CD1c-positive myeloid dendritic cell (primary cell): Measurements from ENCODE around the gene LIPT2.

Experiments used
- DNase-seq: peaks from one replicate; pipeline ENCODE4 v3.0.0-alpha.2; 2016; ENCODE audit errors: extremely low spot score

LIPT2 gene

DNA sequence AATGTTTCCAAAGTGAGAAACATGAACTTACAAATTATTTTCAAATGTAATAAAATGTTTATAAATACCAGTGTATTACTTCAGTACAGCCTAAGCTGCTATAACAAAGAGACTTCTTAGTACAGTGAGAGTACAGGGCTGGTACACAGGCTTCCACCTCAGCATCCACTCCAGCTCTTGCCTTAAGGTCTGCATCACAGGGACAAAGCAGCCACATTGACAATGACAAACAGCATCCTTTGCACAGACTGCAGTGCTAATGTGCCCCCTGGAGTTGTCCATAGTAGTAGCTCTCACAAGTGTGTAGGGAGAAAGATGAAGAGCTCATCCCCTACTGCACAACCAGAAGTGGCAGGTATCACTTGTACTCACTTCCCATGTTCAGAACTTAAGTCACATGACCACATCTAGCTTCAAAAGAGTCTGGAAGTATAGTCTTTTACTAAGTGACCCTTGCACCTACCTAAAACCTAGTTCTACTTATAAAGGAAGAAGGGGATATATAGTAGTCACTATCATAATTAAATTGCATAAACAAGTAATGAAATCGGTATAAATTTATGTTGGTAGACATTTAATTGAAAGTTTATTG lies 10.7 kb upstream of the LIPT2 start:
- no peak for DNase-seq

GRCh38 chr11:74494916-74495315 lies 1.4 kb upstream of the LIPT2 start:
- DNase-seq: no peak

GRCh38 chr11:74493791-74494630 lies 487 bp upstream of the LIPT2 start:
- no peak for DNase-seq

DNA sequence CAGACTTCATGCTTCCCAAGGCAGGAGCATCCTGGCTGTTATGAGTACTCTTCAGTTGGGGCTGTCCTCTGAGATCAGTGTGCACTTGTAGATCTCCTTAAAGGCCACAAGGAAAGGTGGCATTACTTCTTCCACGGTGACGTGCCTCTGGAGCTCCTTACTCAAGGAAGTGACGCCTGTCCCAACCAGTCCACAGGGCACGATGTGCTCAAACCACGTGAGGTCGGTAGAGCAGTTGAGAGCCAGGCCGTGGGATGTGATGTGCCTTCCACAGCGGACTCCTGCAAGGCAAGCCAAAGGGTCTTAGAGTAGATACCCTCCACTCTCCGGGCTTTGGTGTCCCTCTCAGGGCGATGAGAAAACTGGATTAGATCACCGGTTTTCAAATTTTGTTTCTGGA lies 1.4 kb downstream of the LIPT2 start:
- DNase-seq: no peak

GRCh38 chr11:74490941-74491340 lies 2.6 kb downstream of the LIPT2 start:
- no peak for DNase-seq

DNA sequence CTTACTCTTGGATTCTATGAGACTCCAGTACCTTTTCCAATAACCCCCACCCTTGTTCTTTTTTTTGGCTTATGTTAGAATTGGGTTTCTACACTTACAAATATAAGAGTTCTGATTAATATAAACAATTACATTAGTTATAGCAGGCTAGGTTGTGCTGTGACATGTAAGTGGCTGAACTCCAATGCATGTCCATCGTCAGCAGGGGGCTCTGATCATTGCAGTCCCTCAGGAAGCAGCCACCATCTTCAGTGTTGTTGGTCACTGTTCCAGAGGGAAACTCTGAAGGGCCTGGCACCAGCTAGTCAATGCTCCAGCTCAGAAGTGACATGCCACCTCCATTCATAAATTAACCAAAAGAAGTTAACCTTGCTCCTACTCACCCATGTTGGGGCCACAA lies 5.6 kb downstream of the LIPT2 start:
- DNase-seq: no peak

- no peak for DNase-seq
Observed at GRCh38 chr11:74485868-74486267, 7.7 kb downstream of the LIPT2 start.

DNA sequence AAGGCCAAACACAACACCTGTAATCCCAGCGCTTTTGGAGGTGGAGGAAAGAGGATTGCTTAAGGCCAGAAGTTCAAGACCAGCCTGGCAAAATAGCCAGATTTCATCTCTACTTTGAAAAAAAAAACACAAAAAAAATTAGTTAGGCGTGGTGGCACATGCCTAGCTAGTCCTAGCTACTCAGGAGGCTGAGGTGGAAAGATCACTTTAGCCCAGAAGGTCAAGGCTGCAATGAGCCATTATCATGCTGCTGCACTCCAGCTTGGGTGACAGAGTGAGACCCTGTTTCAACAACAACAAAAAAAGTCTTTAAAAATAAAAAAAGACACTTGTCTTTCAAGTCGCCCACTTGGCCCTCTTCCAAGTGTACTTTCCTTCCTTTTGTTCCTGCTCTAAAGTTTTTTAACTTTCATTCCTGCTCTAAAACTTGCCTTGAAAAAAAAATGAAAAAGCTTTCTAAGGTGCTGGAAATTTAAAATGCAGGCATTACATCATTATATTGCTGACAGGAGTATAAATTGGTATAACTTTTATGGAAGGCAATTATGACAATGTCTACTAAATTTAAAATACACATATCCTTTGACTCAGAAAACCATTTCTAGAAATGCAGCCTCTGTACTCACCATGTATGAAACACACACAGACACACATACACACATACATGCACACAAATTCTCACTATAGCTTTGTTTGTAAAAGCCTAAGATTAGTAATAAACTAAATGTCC lies 12.7 kb downstream of the LIPT2 start:
- DNase-seq: no peak

DNA sequence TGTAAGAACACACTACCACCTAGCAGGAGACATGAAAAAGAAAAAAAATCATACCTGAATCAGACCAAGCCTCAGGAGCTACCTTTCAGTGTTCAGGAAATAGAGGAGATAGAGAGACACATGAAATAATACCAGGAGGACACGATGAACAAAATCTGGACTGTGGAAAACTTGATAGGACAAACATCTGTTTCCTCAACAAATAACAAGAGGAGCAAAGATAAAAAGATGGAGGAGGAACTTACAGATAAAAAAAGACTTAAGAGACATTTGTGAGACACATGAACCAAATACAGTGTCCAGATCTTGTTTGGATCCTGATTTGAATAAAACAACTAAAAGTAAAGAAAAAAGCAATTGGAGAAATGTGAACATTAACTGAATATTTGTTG lies 13.8 kb downstream of the LIPT2 start:
- DNase-seq: no peak

- DNase-seq: no peak
Observed at GRCh38 chr11:74478877-74479731, 14.4 kb downstream of the LIPT2 start.

- peak; percentile 52 for DNase-seq
Observed at GRCh38 chr11:74476536-74476935, 17.0 kb downstream of the LIPT2 start.

DNA sequence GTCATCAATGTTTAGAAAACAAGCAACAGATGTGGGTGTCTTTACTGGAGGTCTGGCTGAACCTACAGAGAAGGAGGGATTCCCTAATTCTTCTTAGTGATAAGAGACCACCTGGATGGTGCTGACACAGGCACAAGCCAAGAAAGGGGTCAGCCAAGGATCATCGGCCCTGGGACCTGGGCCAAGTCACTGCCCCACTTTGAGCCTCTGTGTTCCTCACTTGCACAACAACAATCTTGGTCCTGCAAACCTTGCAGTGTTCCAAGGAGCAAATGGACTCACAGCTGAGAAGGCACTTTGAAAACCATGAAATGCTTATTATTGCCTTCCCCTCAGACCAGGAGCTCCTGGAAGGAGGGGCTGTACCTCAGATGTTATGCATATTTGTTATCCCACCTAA lies 19.2 kb downstream of the LIPT2 start:
- no peak for DNase-seq

DNA sequence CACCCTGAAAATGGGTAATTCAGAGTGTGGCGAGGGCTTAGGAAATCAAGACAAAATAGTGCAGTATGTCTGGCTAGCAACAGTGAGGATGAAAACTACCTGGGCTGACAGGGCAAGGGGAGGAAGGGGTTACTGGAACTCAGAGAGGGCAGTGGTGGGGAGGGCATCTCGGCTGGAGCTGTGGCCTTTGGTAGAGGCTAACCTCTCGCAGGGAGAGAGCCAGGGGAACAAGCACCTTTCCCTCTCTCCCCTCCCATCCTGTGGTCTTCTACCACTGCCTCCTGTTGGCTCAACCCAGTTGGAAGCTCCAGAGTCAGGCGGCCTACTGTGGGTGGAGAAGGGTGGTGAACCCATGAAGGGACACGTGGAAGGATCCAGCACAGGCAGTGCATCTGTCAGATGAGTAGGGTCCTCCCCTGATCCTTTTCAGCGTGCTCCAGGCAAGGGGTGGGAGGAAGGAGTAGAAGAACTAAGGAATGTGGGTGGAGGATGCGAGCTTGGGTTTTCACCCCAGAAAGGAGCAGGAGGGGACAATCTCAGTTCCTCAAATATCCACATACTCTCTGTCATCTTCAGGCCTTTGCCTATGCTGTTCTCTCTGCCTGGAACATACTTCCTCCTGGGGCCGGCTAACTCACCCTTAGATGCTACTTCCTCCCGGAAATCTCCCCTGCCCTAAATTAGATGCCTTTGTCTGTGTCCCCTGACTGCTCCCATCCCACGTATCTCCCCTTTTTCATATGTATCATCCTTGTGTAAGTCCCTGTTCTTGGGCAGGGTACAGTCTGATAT lies 19.9 kb downstream of the LIPT2 start:
- DNase-seq: peak; percentile 83

GRCh38 chr11:74471668-74472429 lies 21.7 kb downstream of the LIPT2 start:
- no peak for DNase-seq

GRCh38 chr11:74471037-74471436 lies 22.5 kb downstream of the LIPT2 start:
- DNase-seq: no peak

DNA sequence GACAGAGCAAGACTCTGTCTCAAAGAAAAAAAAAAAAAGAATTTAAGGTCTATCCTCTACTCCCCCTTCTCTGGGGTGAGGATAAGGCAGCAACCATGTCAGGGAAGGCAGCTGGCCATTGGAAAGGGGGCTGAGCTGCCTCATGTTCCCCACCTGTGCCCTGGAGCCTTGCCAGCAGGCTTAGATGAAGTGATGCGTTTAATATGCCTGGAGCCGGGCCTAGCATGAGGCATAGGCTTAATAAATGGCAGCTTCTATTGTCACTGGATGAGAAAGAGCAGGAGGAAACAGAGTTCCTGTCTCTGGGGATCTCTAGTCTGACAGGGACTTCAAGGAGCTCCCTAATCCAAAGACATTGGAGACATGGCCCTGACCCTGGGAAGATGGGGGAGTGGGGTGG lies 23.0 kb downstream of the LIPT2 start:
- DNase-seq: no peak

DNA sequence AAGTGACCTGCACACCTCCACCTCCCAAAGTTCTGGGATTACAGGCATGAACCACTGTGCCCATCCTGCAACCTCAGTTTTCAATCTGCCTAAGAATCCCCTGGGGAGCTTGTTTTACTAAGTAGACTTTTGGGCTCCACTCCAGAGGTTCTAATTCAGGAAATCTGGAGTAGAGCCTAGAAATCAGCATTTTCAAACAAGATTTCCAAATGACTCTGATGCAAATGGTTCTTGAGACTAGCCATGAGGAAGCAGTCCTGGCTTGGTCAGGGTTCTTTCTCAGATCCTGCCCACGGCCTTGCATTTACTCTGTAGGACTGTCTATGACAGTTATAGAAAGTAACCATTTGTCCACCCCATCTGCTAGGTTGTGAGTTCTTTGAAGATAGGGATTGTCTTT lies 24.6 kb downstream of the LIPT2 start:
- DNase-seq: peak; percentile 76

DNA sequence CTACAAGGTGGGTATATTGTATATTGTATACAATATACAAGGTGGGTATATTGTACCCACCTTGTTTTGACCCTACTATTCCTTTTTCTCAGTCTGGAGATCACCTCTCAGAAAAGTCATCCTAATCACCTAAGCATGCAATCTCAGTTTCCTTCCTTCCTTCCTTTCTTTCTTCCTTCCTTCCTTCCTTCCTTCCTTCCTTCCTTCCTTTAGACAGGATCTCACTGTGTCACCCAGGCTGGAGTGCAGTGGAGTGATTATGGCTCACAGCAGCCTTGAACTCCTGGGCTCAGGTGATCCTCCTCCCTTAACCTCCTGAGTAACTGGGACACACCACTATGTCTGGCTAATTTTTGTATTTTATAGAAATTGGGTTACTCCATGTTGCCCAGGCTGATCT lies 25.0 kb downstream of the LIPT2 start:
- DNase-seq: no peak

DNA sequence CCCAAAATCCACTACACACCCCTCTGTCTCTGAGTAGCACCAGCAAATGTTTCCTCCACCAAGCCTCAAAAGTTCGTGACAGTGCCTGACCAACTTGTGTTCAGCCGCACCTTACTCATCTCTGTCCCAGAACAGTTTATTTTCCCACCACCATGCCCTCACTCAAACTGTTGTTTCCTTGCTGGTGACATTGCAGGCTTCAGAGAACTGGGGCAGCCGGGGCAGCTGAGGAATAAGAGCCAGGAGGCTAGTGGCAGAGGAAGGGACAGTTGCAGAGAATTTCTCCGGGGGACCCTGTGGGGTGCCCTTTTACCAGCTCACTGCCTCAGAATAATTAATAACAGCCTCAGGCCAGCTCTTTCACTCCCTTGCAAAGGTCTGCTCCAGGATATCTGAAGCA lies 25.5 kb downstream of the LIPT2 start:
- no peak for DNase-seq
